ENCODE results near the gene PLA2G2D.

DNA sequence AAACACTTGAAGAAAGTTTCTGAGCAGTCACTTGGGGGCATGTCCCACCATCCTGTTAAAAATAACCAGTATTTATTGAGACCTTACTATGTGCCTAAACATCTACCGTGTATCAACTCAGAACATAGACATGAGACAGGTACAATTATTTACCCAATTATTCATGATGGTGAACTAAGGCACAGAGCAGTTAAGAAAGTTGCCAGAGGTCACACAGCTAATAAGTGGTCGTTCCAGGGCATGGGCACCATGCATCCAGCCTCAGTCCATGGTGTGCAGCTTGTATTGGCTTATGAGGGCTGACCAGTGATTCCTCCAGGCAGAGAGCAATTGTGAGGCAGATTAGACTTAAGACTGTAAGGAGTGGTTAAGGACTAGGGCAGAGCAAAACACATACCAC, 44.0 kb downstream of the PLA2G2D start:
- TF ChIP-seq, protein P1, sequence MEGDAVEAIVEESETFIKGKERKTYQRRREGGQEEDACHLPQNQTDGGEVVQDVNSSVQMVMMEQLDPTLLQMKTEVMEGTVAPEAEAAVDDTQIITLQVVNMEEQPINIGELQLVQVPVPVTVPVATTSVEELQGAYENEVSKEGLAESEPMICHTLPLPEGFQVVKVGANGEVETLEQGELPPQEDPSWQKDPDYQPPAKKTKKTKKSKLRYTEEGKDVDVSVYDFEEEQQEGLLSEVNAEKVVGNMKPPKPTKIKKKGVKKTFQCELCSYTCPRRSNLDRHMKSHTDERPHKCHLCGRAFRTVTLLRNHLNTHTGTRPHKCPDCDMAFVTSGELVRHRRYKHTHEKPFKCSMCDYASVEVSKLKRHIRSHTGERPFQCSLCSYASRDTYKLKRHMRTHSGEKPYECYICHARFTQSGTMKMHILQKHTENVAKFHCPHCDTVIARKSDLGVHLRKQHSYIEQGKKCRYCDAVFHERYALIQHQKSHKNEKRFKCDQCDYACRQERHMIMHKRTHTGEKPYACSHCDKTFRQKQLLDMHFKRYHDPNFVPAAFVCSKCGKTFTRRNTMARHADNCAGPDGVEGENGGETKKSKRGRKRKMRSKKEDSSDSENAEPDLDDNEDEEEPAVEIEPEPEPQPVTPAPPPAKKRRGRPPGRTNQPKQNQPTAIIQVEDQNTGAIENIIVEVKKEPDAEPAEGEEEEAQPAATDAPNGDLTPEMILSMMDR (conservative IDR thresholded peaks at IDR 0.05; ENCODE audit: low read depth in 2 of 2): no peak
- TF ChIP-seq, protein P2, sequence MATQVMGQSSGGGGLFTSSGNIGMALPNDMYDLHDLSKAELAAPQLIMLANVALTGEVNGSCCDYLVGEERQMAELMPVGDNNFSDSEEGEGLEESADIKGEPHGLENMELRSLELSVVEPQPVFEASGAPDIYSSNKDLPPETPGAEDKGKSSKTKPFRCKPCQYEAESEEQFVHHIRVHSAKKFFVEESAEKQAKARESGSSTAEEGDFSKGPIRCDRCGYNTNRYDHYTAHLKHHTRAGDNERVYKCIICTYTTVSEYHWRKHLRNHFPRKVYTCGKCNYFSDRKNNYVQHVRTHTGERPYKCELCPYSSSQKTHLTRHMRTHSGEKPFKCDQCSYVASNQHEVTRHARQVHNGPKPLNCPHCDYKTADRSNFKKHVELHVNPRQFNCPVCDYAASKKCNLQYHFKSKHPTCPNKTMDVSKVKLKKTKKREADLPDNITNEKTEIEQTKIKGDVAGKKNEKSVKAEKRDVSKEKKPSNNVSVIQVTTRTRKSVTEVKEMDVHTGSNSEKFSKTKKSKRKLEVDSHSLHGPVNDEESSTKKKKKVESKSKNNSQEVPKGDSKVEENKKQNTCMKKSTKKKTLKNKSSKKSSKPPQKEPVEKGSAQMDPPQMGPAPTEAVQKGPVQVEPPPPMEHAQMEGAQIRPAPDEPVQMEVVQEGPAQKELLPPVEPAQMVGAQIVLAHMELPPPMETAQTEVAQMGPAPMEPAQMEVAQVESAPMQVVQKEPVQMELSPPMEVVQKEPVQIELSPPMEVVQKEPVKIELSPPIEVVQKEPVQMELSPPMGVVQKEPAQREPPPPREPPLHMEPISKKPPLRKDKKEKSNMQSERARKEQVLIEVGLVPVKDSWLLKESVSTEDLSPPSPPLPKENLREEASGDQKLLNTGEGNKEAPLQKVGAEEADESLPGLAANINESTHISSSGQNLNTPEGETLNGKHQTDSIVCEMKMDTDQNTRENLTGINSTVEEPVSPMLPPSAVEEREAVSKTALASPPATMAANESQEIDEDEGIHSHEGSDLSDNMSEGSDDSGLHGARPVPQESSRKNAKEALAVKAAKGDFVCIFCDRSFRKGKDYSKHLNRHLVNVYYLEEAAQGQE (IDR thresholded peaks at IDR 0.05; ENCODE audit: unreplicated experiment): no peak
- TF ChIP-seq POLR2AphosphoS5 (IDR thresholded peaks at IDR 0.05; ENCODE audit: low read depth) (no peak), EZH2 (IDR thresholded peaks at IDR 0.05; ENCODE audit: low read depth, unreplicated experiment) (no peak), EZH2phosphoT487 (IDR thresholded peaks at IDR 0.05; ENCODE audit: unreplicated experiment) (no peak), CREB1 (CRISPR knock-in tag; IDR thresholded peaks at IDR 0.05; ENCODE audit: low read depth) (no peak), JUNB (IDR thresholded peaks at IDR 0.05; ENCODE audit: unreplicated experiment) (no peak), ZNF114 (CRISPR knock-in tag; IDR thresholded peaks at IDR 0.05) (no peak), NANOG (IDR thresholded peaks at IDR 0.05; ENCODE audit: borderline replicate concordance) (no peak), ZNF331 (CRISPR knock-in tag; IDR thresholded peaks at IDR 0.05; ENCODE audit: low read depth) (no peak), STAT1 (IDR thresholded peaks at IDR 0.05; ENCODE audit: unreplicated experiment) (no peak)
- TF ChIP-seq, protein P3, sequence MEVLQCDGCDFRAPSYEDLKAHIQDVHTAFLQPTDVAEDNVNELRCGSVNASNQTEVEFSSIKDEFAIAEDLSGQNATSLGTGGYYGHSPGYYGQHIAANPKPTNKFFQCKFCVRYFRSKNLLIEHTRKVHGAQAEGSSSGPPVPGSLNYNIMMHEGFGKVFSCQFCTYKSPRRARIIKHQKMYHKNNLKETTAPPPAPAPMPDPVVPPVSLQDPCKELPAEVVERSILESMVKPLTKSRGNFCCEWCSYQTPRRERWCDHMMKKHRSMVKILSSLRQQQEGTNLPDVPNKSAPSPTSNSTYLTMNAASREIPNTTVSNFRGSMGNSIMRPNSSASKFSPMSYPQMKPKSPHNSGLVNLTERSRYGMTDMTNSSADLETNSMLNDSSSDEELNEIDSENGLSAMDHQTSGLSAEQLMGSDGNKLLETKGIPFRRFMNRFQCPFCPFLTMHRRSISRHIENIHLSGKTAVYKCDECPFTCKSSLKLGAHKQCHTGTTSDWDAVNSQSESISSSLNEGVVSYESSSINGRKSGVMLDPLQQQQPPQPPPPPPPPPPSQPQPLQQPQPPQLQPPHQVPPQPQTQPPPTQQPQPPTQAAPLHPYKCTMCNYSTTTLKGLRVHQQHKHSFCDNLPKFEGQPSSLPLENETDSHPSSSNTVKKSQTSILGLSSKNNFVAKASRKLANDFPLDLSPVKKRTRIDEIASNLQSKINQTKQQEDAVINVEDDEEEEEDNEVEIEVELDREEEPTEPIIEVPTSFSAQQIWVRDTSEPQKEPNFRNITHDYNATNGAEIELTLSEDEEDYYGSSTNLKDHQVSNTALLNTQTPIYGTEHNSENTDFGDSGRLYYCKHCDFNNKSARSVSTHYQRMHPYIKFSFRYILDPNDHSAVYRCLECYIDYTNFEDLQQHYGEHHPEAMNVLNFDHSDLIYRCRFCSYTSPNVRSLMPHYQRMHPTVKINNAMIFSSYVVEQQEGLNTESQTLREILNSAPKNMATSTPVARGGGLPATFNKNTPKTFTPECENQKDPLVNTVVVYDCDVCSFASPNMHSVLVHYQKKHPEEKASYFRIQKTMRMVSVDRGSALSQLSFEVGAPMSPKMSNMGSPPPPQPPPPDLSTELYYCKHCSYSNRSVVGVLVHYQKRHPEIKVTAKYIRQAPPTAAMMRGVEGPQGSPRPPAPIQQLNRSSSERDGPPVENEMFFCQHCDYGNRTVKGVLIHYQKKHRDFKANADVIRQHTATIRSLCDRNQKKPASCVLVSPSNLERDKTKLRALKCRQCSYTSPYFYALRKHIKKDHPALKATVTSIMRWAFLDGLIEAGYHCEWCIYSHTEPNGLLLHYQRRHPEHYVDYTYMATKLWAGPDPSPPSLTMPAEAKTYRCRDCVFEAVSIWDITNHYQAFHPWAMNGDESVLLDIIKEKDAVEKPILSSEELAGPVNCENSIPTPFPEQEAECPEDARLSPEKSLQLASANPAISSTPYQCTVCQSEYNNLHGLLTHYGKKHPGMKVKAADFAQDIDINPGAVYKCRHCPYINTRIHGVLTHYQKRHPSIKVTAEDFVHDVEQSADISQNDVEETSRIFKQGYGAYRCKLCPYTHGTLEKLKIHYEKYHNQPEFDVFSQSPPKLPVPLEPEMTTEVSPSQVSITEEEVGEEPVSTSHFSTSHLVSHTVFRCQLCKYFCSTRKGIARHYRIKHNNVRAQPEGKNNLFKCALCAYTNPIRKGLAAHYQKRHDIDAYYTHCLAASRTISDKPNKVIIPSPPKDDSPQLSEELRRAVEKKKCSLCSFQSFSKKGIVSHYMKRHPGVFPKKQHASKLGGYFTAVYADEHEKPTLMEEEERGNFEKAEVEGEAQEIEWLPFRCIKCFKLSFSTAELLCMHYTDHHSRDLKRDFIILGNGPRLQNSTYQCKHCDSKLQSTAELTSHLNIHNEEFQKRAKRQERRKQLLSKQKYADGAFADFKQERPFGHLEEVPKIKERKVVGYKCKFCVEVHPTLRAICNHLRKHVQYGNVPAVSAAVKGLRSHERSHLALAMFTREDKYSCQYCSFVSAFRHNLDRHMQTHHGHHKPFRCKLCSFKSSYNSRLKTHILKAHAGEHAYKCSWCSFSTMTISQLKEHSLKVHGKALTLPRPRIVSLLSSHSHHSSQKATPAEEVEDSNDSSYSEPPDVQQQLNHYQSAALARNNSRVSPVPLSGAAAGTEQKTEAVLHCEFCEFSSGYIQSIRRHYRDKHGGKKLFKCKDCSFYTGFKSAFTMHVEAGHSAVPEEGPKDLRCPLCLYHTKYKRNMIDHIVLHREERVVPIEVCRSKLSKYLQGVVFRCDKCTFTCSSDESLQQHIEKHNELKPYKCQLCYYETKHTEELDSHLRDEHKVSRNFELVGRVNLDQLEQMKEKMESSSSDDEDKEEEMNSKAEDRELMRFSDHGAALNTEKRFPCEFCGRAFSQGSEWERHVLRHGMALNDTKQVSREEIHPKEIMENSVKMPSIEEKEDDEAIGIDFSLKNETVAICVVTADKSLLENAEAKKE (CRISPR knock-in tag; IDR thresholded peaks at IDR 0.05): no peak
- TF ChIP-seq, protein P4, sequence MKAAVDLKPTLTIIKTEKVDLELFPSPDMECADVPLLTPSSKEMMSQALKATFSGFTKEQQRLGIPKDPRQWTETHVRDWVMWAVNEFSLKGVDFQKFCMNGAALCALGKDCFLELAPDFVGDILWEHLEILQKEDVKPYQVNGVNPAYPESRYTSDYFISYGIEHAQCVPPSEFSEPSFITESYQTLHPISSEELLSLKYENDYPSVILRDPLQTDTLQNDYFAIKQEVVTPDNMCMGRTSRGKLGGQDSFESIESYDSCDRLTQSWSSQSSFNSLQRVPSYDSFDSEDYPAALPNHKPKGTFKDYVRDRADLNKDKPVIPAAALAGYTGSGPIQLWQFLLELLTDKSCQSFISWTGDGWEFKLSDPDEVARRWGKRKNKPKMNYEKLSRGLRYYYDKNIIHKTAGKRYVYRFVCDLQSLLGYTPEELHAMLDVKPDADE (IDR thresholded peaks at IDR 0.05): no peak

All from GM23338 (cell line).